GM12892 (cell line): ENCODE data around the gene SKIL.

ENCODE experiments used
- POLR2A ChIP-seq: IDR thresholded peaks from 2 replicates; pipeline ENCODE4 v1.6.1; 2011; ENCODE audit warnings: low read depth, low read length, control low read depth
- POLR2AphosphoS5 ChIP-seq: IDR thresholded peaks from 2 replicates; pipeline ENCODE4 v1.6.1; 2011; ENCODE audit warnings: low read depth, low read length, control low read depth
- TAF1 ChIP-seq: IDR thresholded peaks from 2 replicates; pipeline ENCODE4 v1.6.1; 2011; ENCODE audit warnings: low read depth, mild to moderate bottlenecking, control low read depth, low read length, borderline replicate concordance

GRCh38 chr3:170358042-170359010, 811 bp downstream of the SKIL start:
- no peak; the same call in 1 of the 2 replicates for TF ChIP-seq POLR2A
- TF ChIP-seq TAF1: no peak
- TF ChIP-seq POLR2AphosphoS5: no peak
